EH (cell line): ENCODE results near the gene NUP35.

ENCODE experiments used
- DNase-seq: peaks from one replicate; pipeline ENCODE4 v3.0.0-alpha.2; 2015; ENCODE audit warnings: low read depth

NUP35 gene, protein sequence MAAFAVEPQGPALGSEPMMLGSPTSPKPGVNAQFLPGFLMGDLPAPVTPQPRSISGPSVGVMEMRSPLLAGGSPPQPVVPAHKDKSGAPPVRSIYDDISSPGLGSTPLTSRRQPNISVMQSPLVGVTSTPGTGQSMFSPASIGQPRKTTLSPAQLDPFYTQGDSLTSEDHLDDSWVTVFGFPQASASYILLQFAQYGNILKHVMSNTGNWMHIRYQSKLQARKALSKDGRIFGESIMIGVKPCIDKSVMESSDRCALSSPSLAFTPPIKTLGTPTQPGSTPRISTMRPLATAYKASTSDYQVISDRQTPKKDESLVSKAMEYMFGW

DNA sequence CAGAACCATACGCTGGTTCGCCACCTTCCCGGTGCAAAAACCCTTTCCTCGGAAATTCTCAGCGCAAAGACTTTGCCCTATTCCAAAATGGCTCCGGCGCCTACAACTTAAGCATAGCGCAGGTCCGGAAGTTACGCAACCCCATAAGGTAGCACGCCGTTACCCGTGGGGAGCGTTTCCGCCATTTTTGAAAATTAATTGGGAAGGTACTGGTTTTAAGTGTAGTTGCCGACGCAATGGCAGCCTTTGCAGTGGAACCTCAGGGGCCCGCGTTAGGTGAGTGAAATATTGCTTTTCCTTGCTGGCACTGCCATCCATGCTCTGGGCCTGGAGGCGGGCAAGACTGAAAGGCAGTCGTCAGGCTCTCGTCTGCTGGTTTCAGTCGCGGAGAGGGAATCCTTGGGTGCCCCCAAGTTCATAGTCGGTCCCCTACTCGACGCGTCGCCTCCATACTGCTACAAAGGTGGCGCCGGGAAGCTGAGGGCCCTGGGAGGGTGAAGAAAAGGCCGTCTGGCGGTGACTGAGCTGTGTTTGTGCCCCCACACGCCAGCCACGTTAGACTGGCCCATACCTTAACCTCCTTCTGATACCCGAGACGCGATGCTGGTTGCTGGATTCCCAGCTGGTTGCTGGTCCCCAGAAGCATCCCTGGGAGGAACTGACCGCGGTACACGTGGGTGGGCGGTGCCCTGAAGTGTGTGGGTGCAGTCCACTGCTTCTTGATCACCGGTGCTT is at the start of gene NUP35:
NUP35 (plus strand) TSS at position 222 of the 735 bp plus-strand sequence; CDS start at position 237, 15 bp downstream.
- DNase-seq = peak; percentile 89

DNA sequence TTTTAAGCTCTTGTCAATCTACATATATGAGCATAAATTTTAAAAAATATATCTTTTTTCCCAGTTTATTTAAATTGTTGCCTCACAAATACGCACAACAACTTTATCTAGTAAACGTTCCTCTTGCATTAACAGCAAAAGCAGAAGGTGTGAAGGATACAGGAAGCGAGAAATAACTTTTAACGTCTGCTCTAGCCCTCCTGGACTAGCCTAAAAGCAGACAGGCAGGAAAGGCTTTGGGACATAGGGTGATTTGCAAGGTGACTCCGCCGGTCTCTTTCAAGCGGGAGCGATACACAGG is 46.1 kb upstream of the NUP35 start:
- DNase-seq = no peak

DNA sequence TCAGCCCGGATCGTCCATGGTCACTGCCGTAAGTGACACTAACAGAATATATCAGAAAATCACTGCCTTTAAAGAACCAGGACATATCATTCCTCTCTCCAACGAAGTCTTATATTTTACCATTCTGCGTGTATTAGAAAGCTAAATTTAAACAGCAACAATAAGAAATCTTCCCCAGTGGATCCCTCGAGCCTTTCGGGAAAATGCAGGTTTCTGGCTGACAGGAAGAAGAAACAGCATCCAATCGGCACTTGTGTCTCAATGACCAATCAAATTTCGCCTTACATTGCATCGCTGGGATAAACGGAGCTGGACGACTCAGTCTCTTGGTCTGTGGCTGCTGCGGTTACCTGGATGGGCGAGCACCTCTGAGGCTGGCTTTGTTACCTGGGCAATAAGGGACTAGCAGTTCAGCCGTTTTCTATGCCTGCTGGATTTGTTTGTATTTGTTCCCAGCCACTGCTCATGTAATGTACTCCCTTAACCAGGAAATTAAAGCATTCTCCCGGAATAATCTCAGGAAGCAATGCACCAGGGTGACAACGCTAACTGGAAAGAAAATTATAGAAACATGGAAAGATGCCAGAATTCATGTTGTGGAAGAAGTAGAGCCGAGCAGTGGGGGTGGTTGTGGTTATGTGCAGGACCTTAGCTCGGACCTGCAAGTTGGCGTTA is 45.6 kb upstream of the NUP35 start, which contains the start of gene DUSP19:
DUSP19 (plus strand) TSS at position 284 of the 675 bp plus-strand sequence; CDS start at position 471, 187 bp downstream.
- DNase-seq = peak; percentile 91

DNA sequence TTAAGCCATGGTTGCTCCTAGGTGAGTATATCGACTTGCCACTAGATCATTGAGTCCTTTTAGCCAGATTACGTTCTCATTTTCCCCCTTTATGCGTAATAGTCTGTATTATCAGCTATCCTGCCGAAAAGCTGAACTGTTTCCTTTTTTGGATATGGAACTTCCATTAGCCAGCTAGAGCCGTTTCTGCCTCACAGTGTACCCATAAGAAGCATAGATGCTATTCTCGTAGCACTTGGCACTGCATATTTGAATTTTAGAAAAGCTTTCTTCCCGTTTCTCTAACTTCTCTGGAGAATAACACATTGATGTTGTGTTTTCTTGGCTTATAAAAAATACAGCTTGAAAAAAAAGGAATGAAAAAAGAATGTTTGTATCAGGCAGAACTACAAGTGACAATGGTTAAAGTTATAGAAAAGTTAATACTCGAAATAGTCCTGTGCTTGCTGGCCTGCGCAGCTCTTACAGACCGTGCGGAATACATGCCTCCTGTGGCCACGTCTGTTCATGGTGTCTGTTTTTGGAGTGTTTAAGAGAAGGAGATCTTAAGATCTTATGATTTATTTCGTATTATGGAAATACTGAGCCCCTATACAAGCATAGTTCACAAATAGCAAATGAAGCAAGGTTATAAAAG is 45.0 kb upstream of the NUP35 start:
- peak; percentile 51 for DNase-seq

DNA sequence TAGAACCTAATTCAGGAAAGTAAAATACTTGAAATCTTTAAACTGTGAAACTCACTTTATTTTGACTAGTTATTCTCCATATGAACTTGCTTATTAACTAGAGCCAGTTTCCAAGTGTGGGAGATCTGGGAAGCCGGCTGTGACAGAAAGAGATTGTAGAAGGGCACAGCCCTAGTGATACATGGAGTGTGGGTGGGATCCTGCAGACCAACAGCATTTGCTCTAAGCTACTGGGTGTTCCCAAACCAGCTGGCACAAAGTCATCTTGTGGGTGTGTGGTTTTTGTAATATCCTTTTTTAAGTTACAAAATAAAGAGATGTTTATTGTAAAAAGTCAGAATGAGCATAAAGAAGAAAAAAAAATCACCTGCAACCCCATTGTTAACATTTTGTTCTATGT is 42.3 kb upstream of the NUP35 start:
- no peak for DNase-seq

DNA sequence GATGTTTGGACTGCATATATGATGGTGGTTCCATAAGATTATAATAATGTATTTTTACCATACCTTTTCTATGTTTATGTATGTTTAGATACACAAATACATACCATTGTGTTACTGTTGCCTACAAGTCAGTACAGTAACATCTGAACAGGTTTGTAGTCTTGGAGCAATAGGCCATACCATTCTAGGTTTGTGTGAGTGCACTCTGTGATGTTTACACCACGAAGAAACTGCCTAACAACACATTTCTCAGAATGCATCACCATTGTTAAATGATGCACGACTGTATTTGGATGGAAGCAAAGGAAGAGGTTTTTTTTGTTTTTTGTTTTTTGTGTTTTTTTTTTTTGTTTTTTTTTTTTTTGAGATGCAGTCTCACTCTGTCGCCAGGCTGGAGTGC is 36.2 kb upstream of the NUP35 start:
- no peak for DNase-seq

DNA sequence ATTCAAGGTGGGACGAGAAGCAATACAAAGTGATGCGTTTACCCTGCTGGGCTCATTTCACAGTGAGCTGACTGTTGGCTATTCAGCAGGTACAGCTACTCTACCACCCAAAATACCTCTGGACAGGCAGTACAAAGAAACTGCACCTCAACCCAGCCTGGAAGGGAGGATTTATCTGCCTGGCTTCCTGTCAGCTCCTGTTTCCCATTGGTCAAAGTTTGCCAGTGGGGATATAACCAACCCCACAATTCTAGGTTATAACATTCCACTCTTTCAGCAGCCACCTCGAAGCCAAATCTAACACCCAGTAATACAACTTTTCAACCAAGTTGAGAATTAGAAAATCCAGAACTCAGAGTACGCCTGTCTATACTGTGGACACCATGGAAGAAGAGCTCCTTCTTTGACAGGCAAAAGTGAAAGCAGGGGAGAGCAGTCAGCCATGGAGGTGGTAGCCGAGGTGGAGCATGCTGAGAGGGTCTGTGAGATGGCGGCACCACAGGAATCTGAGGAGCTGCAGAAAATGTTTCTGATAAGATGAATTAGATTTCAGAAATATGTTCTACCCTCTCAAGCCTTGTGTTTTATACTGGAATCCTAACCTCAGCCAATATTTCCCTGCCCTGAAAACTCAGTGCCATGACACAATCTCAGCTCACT is 34.9 kb upstream of the NUP35 start:
- DNase-seq = no peak

DNA sequence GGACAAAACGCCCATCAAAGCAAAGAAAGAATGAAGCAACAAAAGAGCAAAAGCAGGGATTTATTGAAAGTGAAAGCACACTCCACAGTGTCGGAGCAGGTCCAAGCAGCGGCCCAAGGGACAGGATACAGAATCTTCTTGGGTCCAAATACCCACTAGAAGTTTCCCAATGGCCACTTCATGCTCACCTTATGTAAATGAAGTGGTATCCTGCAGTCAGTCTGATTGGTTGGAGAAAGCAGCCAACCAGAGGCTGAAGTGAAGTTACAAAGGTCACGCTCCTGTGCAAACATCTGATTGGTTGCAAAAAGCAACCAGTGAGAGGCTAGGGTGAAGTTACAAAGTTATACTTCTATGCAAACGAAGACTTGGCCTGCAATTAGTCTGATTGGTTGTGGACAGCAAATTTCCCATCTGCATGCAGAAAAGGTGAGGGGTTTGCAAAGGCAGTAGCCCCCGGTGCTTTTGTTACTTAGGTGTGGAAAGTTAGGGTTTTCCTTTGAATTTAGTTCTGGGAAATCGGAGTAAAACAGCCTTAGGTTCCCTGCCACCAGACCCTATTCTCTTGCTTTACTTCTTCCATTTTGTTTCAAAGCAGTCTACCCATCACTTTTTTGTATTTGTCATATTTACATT is 32.8 kb upstream of the NUP35 start:
- DNase-seq = no peak

DNA sequence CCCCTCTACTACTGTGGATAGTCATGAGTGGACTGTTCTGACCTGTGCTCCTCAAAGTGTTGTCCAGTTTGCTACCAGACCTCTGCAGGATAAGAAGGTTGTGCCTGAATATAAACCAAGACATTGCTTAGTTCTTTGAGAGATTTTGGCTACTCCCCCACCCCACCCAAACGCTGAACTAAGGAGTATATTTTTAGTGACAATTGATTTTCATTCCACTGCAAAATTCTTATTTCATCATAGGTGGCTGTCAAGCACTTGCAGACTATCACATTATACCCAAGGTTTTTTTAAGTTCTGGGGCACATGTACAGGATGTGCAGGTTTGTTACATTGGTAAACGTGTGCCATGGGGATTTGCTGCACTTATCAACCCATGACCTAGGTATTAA is 32.3 kb upstream of the NUP35 start:
- DNase-seq = no peak

DNA sequence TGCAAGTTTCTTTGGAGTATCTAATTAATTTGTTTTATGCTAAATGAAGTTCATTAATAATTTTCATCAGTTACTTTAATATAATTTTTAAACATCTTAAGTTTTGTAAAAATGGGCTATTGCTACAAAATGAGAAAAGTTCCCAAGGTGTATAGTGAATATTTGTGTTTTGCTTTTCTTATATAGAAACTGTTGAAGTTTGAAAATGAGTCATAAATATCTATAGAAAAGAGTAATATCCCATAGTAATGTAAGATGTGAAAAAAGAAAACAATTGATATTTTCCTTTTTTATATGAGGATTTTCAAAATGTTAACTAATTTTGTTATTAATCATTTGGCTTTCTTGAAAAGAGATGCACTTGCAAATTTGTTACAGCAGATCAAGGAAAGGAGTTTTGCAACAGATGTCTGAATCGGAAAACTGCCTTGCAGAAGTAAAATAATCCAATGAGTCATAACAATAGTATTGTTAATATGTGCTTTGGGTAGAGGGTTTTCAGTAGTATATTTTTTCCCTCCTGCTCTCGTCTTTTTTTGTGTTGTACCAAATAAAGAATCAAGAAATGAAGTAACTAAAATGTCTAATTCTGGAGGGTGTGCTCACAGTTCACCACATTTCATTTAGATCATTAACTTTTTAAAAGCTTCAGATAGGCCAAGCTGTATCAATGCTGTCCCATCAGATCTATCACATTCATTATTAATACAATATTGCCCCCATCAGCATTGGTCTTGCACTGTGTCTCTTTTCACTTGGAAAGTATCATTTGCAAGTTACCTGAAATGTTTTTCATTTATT is 30.2 kb upstream of the NUP35 start:
- peak; percentile 62 for DNase-seq

DNA sequence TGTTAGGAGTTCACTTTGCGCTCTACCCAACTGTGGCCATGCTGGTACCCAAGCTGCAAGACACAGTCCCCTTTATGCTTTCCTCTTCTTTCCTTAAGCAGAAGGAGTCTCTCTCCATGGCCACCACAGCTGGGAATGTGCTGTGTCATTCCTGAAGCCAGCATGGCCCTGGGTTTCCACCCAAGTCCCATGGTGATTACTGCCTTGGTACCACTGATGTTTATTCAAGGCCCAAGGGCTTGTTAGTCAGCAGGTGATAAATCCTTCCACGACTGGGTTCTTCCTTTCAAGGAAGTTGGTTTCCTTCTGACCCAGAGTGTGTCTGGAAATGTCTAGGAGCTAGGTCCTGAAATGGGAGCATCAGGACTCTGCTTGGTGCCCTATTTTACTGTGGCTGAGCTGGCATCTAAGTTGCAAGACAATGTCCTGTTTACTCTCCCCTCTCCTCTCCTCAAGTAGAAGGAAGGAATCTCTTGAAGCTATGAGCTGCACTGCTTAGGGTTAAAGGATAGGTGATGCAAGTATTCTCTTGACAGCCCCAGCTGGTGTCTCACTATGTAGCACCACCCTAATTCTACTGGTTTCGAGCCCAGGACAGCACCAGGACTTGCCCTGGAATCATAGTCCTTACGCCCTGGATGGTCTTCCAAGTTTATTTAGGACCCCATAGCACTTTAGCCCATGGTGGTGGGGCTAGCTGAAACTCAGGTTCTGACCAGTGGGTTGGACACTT is 18.7 kb upstream of the NUP35 start:
- peak; percentile 67 for DNase-seq

DNA sequence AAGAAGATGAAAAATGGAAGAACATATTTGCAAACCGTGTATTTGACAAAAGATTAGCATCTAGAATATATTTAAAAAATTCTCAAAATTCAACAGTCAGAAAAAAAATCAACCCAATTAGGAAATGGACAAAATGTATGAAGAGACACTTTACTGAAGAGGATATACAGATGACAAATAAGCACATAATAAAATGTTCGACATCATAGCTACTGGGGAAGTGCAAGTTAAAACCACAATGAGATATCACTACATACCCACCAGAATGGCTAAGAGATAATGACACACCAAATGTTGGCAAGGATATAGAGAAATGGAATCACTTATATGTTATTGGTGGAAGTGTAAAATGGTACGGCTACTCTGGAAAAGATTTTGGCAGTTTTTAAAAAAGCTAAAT is 11.7 kb upstream of the NUP35 start:
- DNase-seq = no peak

DNA sequence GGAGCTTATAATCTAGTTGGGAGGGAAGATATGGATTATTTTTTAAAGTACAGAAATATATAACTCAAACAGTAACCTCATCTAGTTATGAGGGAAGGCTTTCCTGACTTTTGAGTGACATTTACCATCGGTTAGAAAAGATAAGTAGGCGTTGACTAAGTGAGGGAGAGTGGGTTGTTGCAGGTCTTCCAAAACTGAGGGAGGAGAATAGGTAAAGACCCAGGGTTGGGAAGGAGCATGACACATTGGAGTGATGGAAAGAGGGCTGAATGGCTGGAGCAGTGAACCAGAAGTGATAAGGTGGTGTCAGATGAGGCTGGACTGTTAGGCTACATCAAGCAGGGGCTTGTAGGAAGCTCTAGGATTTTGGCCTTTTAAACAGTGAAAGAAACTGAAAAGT is 10.6 kb upstream of the NUP35 start:
- DNase-seq = no peak

DNA sequence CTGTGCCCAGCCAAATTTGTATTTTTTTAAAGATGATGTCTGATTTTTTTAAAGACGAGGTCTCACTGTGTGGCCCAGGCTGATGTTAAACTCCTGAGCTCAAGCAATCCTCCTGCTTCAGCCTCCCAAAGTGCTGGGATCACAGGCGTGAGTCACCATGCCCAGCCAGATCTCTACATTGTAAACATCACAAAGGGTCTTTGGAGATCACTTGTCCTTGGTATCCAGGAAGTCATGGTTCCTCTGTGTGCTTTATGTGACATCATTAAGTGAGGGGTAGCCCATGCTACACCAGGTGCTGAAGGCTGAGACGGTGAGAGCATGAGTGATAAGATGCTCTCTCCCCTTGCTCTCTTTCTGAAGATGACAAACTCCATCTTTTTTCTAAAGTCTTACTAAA is 7.0 kb upstream of the NUP35 start:
- no peak for DNase-seq

DNA sequence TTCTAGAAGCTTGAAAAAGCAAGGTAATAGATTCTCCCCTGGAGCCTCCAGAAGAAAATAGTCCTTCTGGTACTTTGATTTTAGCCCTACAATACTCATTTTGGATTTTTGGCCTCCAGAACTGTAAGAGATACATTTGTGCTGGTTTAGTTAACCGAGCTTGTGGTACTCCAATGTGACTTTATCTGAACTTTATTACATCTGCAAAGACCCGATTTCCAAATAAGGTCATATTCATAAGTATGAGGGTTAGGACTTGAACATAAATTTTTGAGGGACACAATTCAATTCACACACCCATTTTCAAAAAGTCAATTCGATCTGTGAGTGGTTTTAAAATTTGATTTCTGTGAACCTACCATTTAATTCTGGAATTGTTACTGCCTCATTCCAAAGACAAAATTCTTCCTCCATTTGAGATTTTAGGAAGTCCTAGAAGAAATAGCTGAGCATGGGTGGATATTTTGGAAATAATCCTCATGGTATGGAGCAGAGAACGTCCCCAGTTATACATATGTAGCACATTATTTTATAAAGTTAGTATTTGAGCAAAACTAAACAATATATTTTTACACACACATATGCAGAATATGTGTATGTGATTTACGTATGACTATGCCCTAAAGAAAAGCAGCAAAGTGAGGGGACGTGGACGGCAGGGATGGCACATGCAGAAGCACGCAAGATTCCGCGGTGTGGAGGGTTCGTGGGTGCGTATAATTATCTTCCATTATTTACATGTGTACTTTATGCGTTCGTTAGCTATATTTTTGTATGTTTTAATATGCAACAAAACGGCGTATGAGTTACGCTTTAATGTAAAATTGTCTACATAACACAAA is 905 bp upstream of the NUP35 start:
- no peak for DNase-seq

DNA sequence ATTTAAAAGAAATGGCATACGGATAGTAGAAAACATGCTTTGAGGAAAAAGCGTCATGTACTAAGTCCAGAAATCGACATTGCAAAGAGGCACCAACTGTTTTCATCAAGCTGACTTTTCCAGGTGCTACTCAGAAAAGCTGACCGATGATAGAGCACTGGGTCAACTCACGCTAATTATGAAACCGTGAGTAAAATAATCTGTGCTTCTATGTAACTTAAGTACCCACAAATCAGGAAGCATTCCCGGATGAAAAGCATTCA is 353 bp upstream of the NUP35 start:
- DNase-seq = no peak

DNA sequence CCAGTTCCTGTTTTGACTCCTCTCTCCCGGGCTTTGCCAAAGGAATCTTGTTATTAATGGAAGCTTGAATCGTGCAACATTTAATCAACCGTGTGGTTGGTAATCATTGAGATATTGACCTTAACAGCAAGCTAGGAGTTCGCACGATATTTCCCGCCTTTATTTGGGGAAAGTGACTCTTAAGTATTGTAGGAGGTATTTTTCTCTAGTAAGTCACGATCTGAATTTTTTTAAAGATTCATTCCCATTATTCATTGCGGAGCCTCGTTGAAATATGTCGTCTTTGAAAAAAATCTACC is 663 bp downstream of the NUP35 start:
- DNase-seq = no peak

DNA sequence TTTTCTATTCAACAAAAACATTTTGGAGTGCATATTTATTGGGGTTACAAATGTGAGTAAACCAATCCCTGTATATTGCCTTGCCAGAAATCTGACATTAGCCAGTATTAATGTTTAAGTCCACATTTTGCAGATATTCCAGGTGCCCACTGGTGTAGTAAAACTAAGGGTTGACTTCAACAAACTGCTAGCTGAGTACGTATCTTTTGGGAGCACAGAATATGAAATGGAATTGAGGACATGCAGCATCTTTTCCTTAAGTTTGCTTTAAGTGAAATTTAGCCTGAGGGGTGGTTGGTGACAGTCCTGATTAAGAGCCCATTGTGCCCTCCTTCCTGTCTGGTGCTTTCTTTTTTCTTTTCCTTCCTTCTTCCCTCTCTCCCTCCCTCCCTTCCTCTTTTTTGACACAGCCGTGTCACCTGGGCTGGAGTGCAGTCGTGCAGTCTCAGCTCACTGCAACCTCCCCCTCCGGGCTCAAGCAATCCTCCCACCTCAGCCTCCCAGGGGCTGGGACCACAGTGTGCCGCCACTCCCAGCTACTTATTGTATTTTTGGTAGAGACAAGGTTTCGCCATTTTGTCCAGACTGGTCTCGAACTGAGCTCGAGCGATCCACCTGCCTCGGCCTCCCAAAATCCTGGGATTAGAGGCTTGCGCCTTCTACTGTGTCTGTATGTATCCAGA is 1.6 kb downstream of the NUP35 start:
- no peak for DNase-seq

DNA sequence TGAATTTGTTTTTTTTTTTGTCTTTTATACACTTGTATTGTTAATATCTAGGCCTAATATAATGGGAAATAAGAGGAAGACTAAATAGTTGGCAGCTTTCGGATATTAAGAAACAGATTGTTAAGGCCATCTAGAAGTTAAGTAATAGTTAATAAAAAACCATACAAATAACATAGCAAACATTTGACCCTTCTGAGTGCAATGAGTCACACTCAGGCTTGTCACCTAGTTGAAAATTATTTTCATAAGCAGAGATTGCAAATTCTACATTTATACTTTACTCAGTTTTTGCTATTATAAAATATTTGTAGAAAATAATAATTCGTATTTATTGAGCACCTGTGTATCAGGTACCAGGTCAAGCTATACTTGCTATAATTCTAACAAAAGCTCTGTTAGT is 2.4 kb downstream of the NUP35 start:
- DNase-seq = no peak
